GM12878 (cell line): Measurements from ENCODE around the gene PNRC1. TPM values are rescaled to one million over a fixed set of nuclear protein-coding genes. Genes with fewer than 3 reads are reported as not detected.

Experiments
- ATAC-seq: fragments of 200-7000 bp; cut with Tn5 transposase; 3 replicates; pipeline ENCODE4 v1.9.1; 2020; ENCODE audit warnings: mild to moderate bottlenecking, moderate library complexity
- BruUV-seq: library from RNA; stranded (reverse); fragments of 400-500 nt; replicated peaks from 2 replicates; lab custom pipeline; 2021; lab: Mats Ljungman, UMichigan
- CTCF ChIA-PET: fragments of 300-600 bp; sonication (Branson Sonifier 250); formaldehyde crosslinking; extraction: SDS; loops from one replicate; lab custom pipeline; 2021; ENCODE audit warnings: inconsistent platforms; lab: Yijun Ruan, JAX
- POLR2A ChIA-PET: fragments of 350-600 bp; formaldehyde crosslinking; extraction: SDS; loops from one replicate; lab custom pipeline; 2021; ENCODE audit warnings: inconsistent platforms; lab: Charles Lee
- RAD21 ChIA-PET: fragments of 300-600 bp; sonication (Branson Sonifier 250); formaldehyde crosslinking; loops from one replicate; lab custom pipeline; 2023; ENCODE audit warnings: antibody characterized with exemption; ENCODE audit not compliant: unreplicated experiment; lab: Charles Lee
- SMC1A ChIA-PET: fragments of 300-600 bp; sonication (Branson Sonifier 250); formaldehyde crosslinking; loops from one replicate; lab custom pipeline; 2023; ENCODE audit not compliant: unreplicated experiment, uncharacterized antibody; lab: Charles Lee
- DNase-seq: peaks from one replicate; pipeline ENCODE4 v3.0.0-alpha.2; 2011; ENCODE audit warnings: low read depth, low spot score
- FAIRE-seq: peaks from 3 replicates; lab custom pipeline; 2011; peaks lifted over from hg19 to GRCh38; lab: Jason Lieb, UNC
- H2AFZ ChIP-seq: 2 replicates; pipeline ENCODE4 v1.6.0; 2011; ENCODE audit warnings: low read depth, low read length, control low read depth; ENCODE audit not compliant: control insufficient read depth
- H3K27ac ChIP-seq: 2 replicates; pipeline ENCODE4 v1.5.1; 2011; ENCODE audit warnings: control low read depth; ENCODE audit not compliant: control insufficient read depth, insufficient read depth
- H3K27me3 ChIP-seq, 2 experiments: replicated peaks in 1 of 2; 2 replicates each; pipeline versions ENCODE4 v1.6.0 to v1.6.1; 2011; ENCODE audit warnings: low read length in 1 of 2; ENCODE audit not compliant: control insufficient read depth in 2 of 2, insufficient read depth in 2 of 2
- H3K36me3 ChIP-seq, 2 experiments: 2 replicates each; pipeline ENCODE4 v1.5.1; 2011; ENCODE audit warnings: low read length in 1 of 2; ENCODE audit not compliant: control insufficient read depth in 2 of 2, insufficient read depth in 2 of 2
- H3K4me1 ChIP-seq: 2 replicates; pipeline ENCODE4 v1.6.1; 2011; ENCODE audit warnings: mild to moderate bottlenecking, low read length, moderate library complexity, mixed read lengths; ENCODE audit not compliant: control insufficient read depth, insufficient read depth
- H3K4me2 ChIP-seq: 2 replicates; pipeline ENCODE4 v1.6.0; 2011; ENCODE audit warnings: control low read depth; ENCODE audit not compliant: control insufficient read depth, insufficient read depth
- H3K4me3 ChIP-seq: fragments of 200-600 bp; sonication (generic); 2 replicates; pipeline ENCODE4 v1.5.1; 2016
- H3K79me2 ChIP-seq: 2 replicates; pipeline ENCODE4 v1.6.0; 2011; ENCODE audit warnings: low read length; ENCODE audit not compliant: control insufficient read depth, insufficient read depth
- H3K9ac ChIP-seq: 2 replicates; pipeline ENCODE4 v1.8.0; 2011; ENCODE audit warnings: low read length, control low read depth, mixed read lengths; ENCODE audit not compliant: control insufficient read depth, insufficient read depth
- H3K9me3 ChIP-seq: replicated peaks from 3 replicates; pipeline ENCODE4 v1.5.1; 2011; ENCODE audit warnings: mild to moderate bottlenecking, low read length; ENCODE audit not compliant: control insufficient read depth, insufficient read depth
- H4K20me1 ChIP-seq: 2 replicates; pipeline ENCODE4 v1.6.0; 2011; ENCODE audit not compliant: control insufficient read depth, insufficient read depth
- CTCF ChIP-seq, 3 experiments: IDR thresholded peaks in 2 of 3; conservative IDR thresholded peaks in 1 of 3; 2 replicates each; pipeline ENCODE4 v1.5.1; 2011; ENCODE audit warnings: low read depth in 3 of 3, low read length in 3 of 3, mild to moderate bottlenecking in 3 of 3, control low read depth in 2 of 3, moderate library complexity in 2 of 3, inconsistent platforms in 1 of 3, mixed read lengths in 1 of 3; ENCODE audit not compliant: control insufficient read depth in 2 of 3, insufficient read depth in 1 of 3; ENCODE audit errors: extremely low read depth in 1 of 3
- HDAC6 ChIP-seq: fragments of 200-600 bp; sonication (generic); IDR thresholded peaks from one replicate; pipeline ENCODE4 v1.8.0; 2017; ENCODE audit warnings: antibody characterized with exemption; ENCODE audit not compliant: unreplicated experiment
- KDM1A ChIP-seq: fragments of 200-600 bp; sonication (generic); IDR thresholded peaks from 2 replicates; pipeline ENCODE4 v1.6.1; 2016; ENCODE audit warnings: borderline replicate concordance
- LARP7 ChIP-seq: fragments of 450-650 bp; IDR thresholded peaks from 2 replicates; pipeline ENCODE4 v1.6.1; 2017; ENCODE audit warnings: mild to moderate bottlenecking
- MYB ChIP-seq: fragments of 150-350 bp; IDR thresholded peaks from 2 replicates; pipeline ENCODE4 v1.6.1; 2014; ENCODE audit warnings: mild to moderate bottlenecking, low read depth, low read length, borderline replicate concordance
- NFIC ChIP-seq: IDR thresholded peaks from 2 replicates; pipeline ENCODE4 v1.6.1; 2012; ENCODE audit warnings: low read depth, mild to moderate bottlenecking, inconsistent platforms, low read length, moderate library complexity
- PAX8 ChIP-seq: fragments of 450-650 bp; IDR thresholded peaks from 2 replicates; pipeline ENCODE4 v1.6.1; 2017; ENCODE audit warnings: mild to moderate bottlenecking, moderate library complexity
- SPI1 ChIP-seq: IDR thresholded peaks from 2 replicates; pipeline ENCODE4 v1.6.1; 2011; ENCODE audit warnings: low read depth, mild to moderate bottlenecking, low read length, moderate library complexity, borderline replicate concordance; ENCODE audit not compliant: insufficient read depth
- STAT1 ChIP-seq: fragments of 450-650 bp; conservative IDR thresholded peaks from 2 replicates; pipeline ENCODE4 v1.6.1; 2014; ENCODE audit warnings: antibody characterized with exemption, mild to moderate bottlenecking
- SUPT20H ChIP-seq: IDR thresholded peaks from 2 replicates; pipeline ENCODE4 v1.6.1; 2011; ENCODE audit warnings: low read depth, mild to moderate bottlenecking, low read length, moderate library complexity, borderline replicate concordance; ENCODE audit not compliant: control insufficient read depth
- TCF3 ChIP-seq: IDR thresholded peaks from 2 replicates; pipeline ENCODE4 v1.6.1; 2012; ENCODE audit warnings: low read depth, mild to moderate bottlenecking, low read length, borderline replicate concordance; ENCODE audit not compliant: insufficient read depth
- WRNIP1 ChIP-seq: IDR thresholded peaks from 2 replicates; pipeline ENCODE4 v1.6.1; 2011; ENCODE audit warnings: low read depth, low read length, improper control_type of control experiment, borderline replicate concordance
- ZNF384 ChIP-seq: IDR thresholded peaks from 2 replicates; pipeline ENCODE4 v1.6.1; 2012; ENCODE audit warnings: low read depth, mild to moderate bottlenecking, low read length, improper control_type of control experiment, borderline replicate concordance
- ZNF622 ChIP-seq: fragments of 450-650 bp; IDR thresholded peaks from 2 replicates; pipeline ENCODE4 v1.6.1; 2017; ENCODE audit warnings: mild to moderate bottlenecking, inconsistent platforms
- WGBS: methylation state at CpG from one replicate; pipeline ENCODE4 v1.1.6; 2016; ENCODE audit warnings: low lambda C conversion rate; ENCODE audit not compliant: insufficient replicate concordance, insufficient coverage; ENCODE audit errors: missing lambda C conversion rate; 5-methylcytosine and 5-hydroxymethylcytosine counted together
- in situ Hi-C: fragments of 300-500 bp; cut with MboI; formaldehyde crosslinking; loops from 9 replicates; pipeline ENCODE4 v1.14.3; 2018; ENCODE audit warnings: mixed read lengths
- intact Hi-C: fragments of 100-400 bp; cut with micrococcal nuclease; formaldehyde crosslinking; loops from one replicate; pipeline ENCODE4 v1.14.2; 2022; ENCODE audit not compliant: unreplicated experiment
- polyA plus RNA-seq, 11 experiments: library from polyadenylated mRNA; depleted of rRNA in 4 of 11; unstranded in 6 of 11; stranded (reverse) in 5 of 11; fragments of >200 nt; fragmentation: Nextera tagmentation in 4 of 11; fragmentation: Illumina TruSeq in 1 of 11; extraction: Ambion mirVana in 4 of 11; extraction: Trizol in 1 of 11; gene quantifications; 1 replicate in 1 of 11; 2 replicates in 10 of 11; pipeline versions ENCODE4 v1.2.1 to v1.2.3, GENCODE V29; 2011 to 2016; ENCODE audit warnings: inconsistent platforms in 2 of 11, missing spikeins in 2 of 11, low read depth in 1 of 11
- total RNA-seq, 4 experiments: library from RNA; depleted of rRNA in 3 of 4; stranded (reverse); fragments of >200 nt in 3 of 4; fragmentation: Illumina TruSeq in 1 of 4; extraction: Trizol in 1 of 4; gene quantifications; 2 replicates each; pipeline versions ENCODE4 v1.2.1 to v1.2.3, GENCODE V29; 2013 to 2021

The PNRC1 gene
- total and polyA plus RNA-seq, 10 of the 15 experiments (the other 5 are each of a cell fraction or from before 2014, with no cell fraction given) = 7.6 to 66.0 (median 33.1) TPM

- no peak overlapping the region for H3K4me3 ChIP-seq
- in situ Hi-C loops = no loop called here
- RAD21 ChIA-PET = no interaction called here
- no peak for TF ChIP-seq NFIC
- TF ChIP-seq SPI1 = no peak
- TF ChIP-seq ZNF384 = no peak
- TF ChIP-seq PAX8 = no peak
- no peak for TF ChIP-seq ZNF622
- no peak for TF ChIP-seq SUPT20H
- TF ChIP-seq TCF3 = no peak
- TF ChIP-seq STAT1 = no peak
- no peak for TF ChIP-seq CTCF (IDR thresholded peaks at IDR 0.05 in 2 of 3, conservative IDR thresholded peaks at IDR 0.05 in 1 of 3; ENCODE audit: control insufficient read depth in 2 of 3, extremely low read depth in 1 of 3, insufficient read depth in 1 of 3, low read depth in 3 of 3, low read length in 3 of 3)
- TF ChIP-seq HDAC6 = no peak
- no peak for TF ChIP-seq KDM1A
- TF ChIP-seq LARP7 = no peak
- TF ChIP-seq MYB = no peak
- no peak for TF ChIP-seq WRNIP1
- TF ChIP-seq, all 136 proteins: peak for 0
- POLR2A ChIA-PET = no interaction called here
- Histone ChIP-seq H3K27ac (no peak overlapping the region), H3K4me1 (no peaks in the 10 kb centered on the region), H3K79me2 (no peaks in the 10 kb centered on the region), H3K9ac (no peak overlapping the region), H2AFZ (no peak overlapping the region), H3K9me3 (no peaks in the 10 kb centered on the region), H3K4me2 (no peak overlapping the region), H3K36me3 (no peaks in the 10 kb centered on the region), H4K20me1 (no peaks in the 10 kb centered on the region), H3K27me3 (no peaks in the 10 kb centered on the region)
- BruUV-seq = no TSS peak
- DNase-seq (no peak), FAIRE-seq (no peak), ATAC-seq (no peak)
- intact Hi-C loops = no loop called here
- SMC1A ChIA-PET = interaction anchor here (0.7 kb wide), 1 partner anchor 27 kb away, joined by 3 read pairs; no protein-coding TSS in a partner anchor
- 91% methylated on average over 12 of the region's 12 CpGs for WGBS
- CTCF ChIA-PET = interaction anchor here (1.4 kb wide), 1 partner anchor 12 kb away, joined by 3 read pairs; no protein-coding TSS in a partner anchor
These were observed 21.3 kb upstream of the PNRC1 start for GRCh38 chr6:89059227-89059626.
